HepG2 (cell line): ENCODE results near the gene CST3. TPM values are rescaled to one million over a fixed set of nuclear protein-coding genes. Genes with fewer than 3 reads are reported as not detected.

Experiments used
- BCLAF1 ChIP-seq: fragments of 450-650 bp; IDR thresholded peaks from 2 replicates; pipeline ENCODE4 v1.6.1; 2017; ENCODE audit warnings: mild to moderate bottlenecking
- IKZF4 ChIP-seq: sonication (generic); formaldehyde crosslinking; IDR thresholded peaks from 2 replicates; pipeline ENCODE4 v1.5.1; 2020; ENCODE audit warnings: borderline replicate concordance, mild to moderate bottlenecking, low read depth, missing genetic modification reagents; ENCODE audit errors: not compliant biosample characterization
- KAT2B ChIP-seq: fragments of 150-350 bp; IDR thresholded peaks from 2 replicates; pipeline ENCODE4 v1.6.1; 2014; ENCODE audit warnings: low read depth, low read length, borderline replicate concordance
- NKX3-1 ChIP-seq: sonication (generic); formaldehyde crosslinking; IDR thresholded peaks from 2 replicates; pipeline ENCODE4 v1.5.0; 2020; ENCODE audit warnings: missing genetic modification reagents
- PREB ChIP-seq: sonication (generic); formaldehyde crosslinking; IDR thresholded peaks from 2 replicates; pipeline ENCODE4 v1.4.0; 2020; ENCODE audit warnings: missing genetic modification reagents
- SOX13 ChIP-seq, 3 experiments: fragments of 450-650 bp in 1 of 3; sonication (generic) in 1 of 3; formaldehyde crosslinking in 1 of 3; IDR thresholded peaks in 2 of 3; conservative IDR thresholded peaks in 1 of 3; 2 replicates each; pipeline versions ENCODE4 v1.5.0 to v1.6.1; 2016 to 2020; ENCODE audit warnings: antibody characterized with exemption in 1 of 3, mild to moderate bottlenecking in 1 of 3, missing compliant biosample characterization in 1 of 3, missing genetic modification reagents in 1 of 3, moderate library complexity in 1 of 3
- SRSF9 ChIP-seq: fragments of 200-400 bp; formaldehyde crosslinking; IDR thresholded peaks from 2 replicates; pipeline ENCODE4 v1.6.1; 2018; ENCODE audit warnings: borderline replicate concordance, mild to moderate bottlenecking, low read depth, low read length; ENCODE audit not compliant: insufficient read depth, poor library complexity, severe bottlenecking
- STAT6 ChIP-seq: sonication (generic); formaldehyde crosslinking; IDR thresholded peaks from 2 replicates; pipeline ENCODE4 v1.4.0; 2020; ENCODE audit warnings: missing genetic modification reagents, mild to moderate bottlenecking, borderline replicate concordance
- ZBTB10 ChIP-seq: sonication (generic); formaldehyde crosslinking; IDR thresholded peaks from 2 replicates; pipeline ENCODE4 v1.4.0; 2020; ENCODE audit warnings: missing genetic modification reagents, borderline replicate concordance
- ZBTB21 ChIP-seq: sonication (generic); formaldehyde crosslinking; IDR thresholded peaks from 2 replicates; pipeline ENCODE4 v1.4.0; 2020; ENCODE audit warnings: missing genetic modification reagents
- ZNF333 ChIP-seq: sonication (generic); formaldehyde crosslinking; IDR thresholded peaks from 2 replicates; pipeline ENCODE4 v1.4.0; 2020; ENCODE audit warnings: mild to moderate bottlenecking, missing genetic modification reagents, borderline replicate concordance
- ZNF354B ChIP-seq: sonication (generic); formaldehyde crosslinking; IDR thresholded peaks from 2 replicates; pipeline ENCODE4 v1.8.0; 2022; ENCODE audit warnings: mild to moderate bottlenecking, missing genetic modification reagents
- ZNF567 ChIP-seq: sonication (generic); formaldehyde crosslinking; IDR thresholded peaks from 2 replicates; pipeline ENCODE4 v1.8.1; 2023; ENCODE audit warnings: mild to moderate bottlenecking, missing genetic modification reagents, borderline replicate concordance
- ZNF710 ChIP-seq: sonication (generic); formaldehyde crosslinking; IDR thresholded peaks from 2 replicates; pipeline ENCODE4 v1.5.0; 2020; ENCODE audit warnings: mild to moderate bottlenecking, missing genetic modification reagents, borderline replicate concordance
- ZNF784 ChIP-seq: sonication (generic); formaldehyde crosslinking; IDR thresholded peaks from 2 replicates; pipeline ENCODE4 v1.5.1; 2020; ENCODE audit warnings: missing genetic modification reagents, mild to moderate bottlenecking, borderline replicate concordance
- polyA plus RNA-seq, 8 experiments: library from polyadenylated mRNA; depleted of rRNA in 3 of 8; stranded (reverse) in 7 of 8; unstranded in 1 of 8; fragments of >200 nt; fragmentation: Illumina TruSeq in 4 of 8; extraction: Trizol in 4 of 8; gene quantifications; 2 replicates each; pipeline versions ENCODE4 v1.2.1 to v1.2.3, GENCODE V29; 2011 to 2016; ENCODE audit warnings: low read depth in 4 of 8, missing spikeins in 1 of 8, mixed read lengths in 1 of 8; ENCODE audit not compliant: insufficient read depth in 1 of 8
- total RNA-seq, 5 experiments: library from RNA; depleted of rRNA; stranded (reverse); fragments of >200 nt; fragmentation: Illumina TruSeq; extraction: Trizol; gene quantifications; 2 replicates each; pipeline ENCODE4 v1.2.3, GENCODE V29; 2016; ENCODE audit warnings: low read depth in 1 of 5

CST3 gene
- total and polyA plus RNA-seq, 2 of the 13 experiments (the other 11 are each of a cell fraction or from before 2014, with no cell fraction given), result 690 to 1,005 TPM

GRCh38 chr20:23606652-23607049, 31.1 kb downstream of the CST3 start (continued):
- TF ChIP-seq NKX3-1 (CRISPR knock-in tag) (no peak), ZNF710 (CRISPR knock-in tag) (no peak), ZNF354B (no peak), ZNF784 (CRISPR knock-in tag) (no peak), SRSF9 (no peak), KAT2B (no peak), ZNF333 (CRISPR knock-in tag) (no peak), ZBTB21 (CRISPR knock-in tag) (no peak), PREB (CRISPR knock-in tag) (no peak), ZNF567 (CRISPR knock-in tag) (peak; percentile 83; the same call in 1 of the 2 replicates), SOX13 (IDR thresholded peaks at IDR 0.05) (no peak), SOX13 (CRISPR knock-in tag; conservative IDR thresholded peaks at IDR 0.05 in 1 of 2, IDR thresholded peaks at IDR 0.05 in 1 of 2) (0 out of 4 replicates have a peak, but pooled peaks of 1 of the 2 experiments have one; percentile 18), ZBTB10 (CRISPR knock-in tag) (no peak), IKZF4 (CRISPR knock-in tag) (no peak), BCLAF1 (no peak), STAT6 (CRISPR knock-in tag) (no peak)
